Epithelial cell of proximal tubule (primary cell): ENCODE results near the gene COPS2. TPM values are rescaled to one million over a fixed set of nuclear protein-coding genes. Genes with fewer than 3 reads are reported as not detected.

Experiments
- DNase-seq: peaks from one replicate; pipeline ENCODE4 v3.0.0-alpha.2; 2011; ENCODE audit warnings: low read depth
- H3K4me3 ChIP-seq: 2 replicates; pipeline ENCODE4 v1.5.1; 2011; ENCODE audit warnings: low read depth, mild to moderate bottlenecking, low read length
- CTCF ChIP-seq: conservative IDR thresholded peaks from 2 replicates; pipeline ENCODE4 v1.5.1; 2012; ENCODE audit warnings: low read depth, mild to moderate bottlenecking, low read length
- total RNA-seq: library from RNA; depleted of rRNA; stranded (reverse); fragments of >200 nt; gene quantifications from 2 replicates; pipeline ENCODE4 v1.2.3, GENCODE V29; 2015

The COPS2 gene
- total RNA-seq, 1 donor from 2014 or later: 25.7 TPM

DNA sequence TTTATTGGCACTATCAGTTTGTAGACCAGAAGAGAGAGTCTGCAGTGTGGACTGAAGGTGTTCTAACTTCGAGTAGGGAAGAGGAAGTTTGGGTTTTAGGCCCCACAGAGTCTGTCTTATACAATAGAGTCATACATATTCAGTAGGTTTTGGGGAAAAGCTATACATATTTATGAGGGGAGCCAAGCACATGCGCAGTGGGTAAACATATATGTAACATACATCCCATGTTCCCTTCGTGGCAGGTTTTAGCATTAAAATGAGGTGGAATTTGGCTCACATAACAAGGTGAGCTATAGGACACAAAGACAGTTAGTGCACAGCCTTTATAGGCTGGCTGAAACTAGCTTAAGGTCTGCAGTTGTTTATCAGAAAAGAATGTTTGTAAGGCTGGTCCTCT is 19.5 kb upstream of the COPS2 start:
- no peak overlapping the region for H3K4me3 ChIP-seq
- no peak for DNase-seq
- TF ChIP-seq CTCF: no peak

- no peak for TF ChIP-seq CTCF
- H3K4me3 ChIP-seq: peak overlapping the region; percentile 66
- DNase-seq: no peak
Measured at GRCh38 chr15:49171790-49172189, 16.4 kb upstream of the COPS2 start.

DNA sequence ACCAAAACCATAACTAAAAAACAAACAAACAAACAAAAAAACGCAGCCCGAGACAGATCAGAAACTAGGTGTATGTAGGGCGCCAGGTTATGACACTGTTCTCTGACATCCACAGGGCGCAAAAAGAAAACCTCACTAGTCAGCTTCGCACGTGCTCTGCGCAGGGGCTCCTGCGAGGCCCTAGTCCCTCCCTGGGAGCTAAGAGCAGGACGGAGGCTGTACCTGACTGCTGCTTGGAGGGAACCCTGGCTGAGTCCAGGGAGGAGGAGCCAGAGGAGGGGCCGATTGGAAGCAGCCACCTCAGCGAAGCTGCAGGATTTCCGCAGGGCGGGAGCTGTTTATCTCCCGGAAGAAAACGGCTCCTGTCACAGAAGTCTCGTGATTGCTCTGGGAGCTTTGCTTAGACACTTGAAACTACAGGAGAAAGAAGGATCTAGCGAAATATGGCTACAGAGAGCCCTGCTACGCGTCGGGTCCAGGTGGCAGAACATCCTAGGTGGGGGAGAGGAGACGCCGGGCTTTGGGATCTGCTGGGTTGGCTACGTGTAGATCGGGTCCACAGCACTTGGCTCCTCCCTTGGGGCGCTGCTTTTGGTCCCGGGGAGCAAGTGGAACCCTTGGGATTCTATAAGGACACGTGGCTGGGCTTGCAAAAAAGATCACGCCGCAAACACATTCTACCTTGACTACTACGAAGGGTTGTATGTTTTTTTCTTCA is 14.6 kb upstream of the COPS2 start, which contains the start of gene GALK2:
Gene GALK2, plus strand, starts transcription at position 368 of the 718 bp plus-strand sequence. Its CDS starts 76 bp downstream, at position 444.
- peak within 1 kb of the TSS; percentile 66 for H3K4me3 ChIP-seq
- no peak for TF ChIP-seq CTCF
- peak; percentile 56 for DNase-seq

- no peak for TF ChIP-seq CTCF
Measured at GRCh38 chr15:49168016-49168415, 12.6 kb upstream of the COPS2 start.

GRCh38 chr15:49164865-49165264 is 9.5 kb upstream of the COPS2 start:
- no peak for TF ChIP-seq CTCF
- no peak overlapping the region for H3K4me3 ChIP-seq
- DNase-seq: no peak

More at GRCh38 chr15:49168016-49168415, 12.6 kb upstream of the COPS2 start:
- no peak for DNase-seq
- H3K4me3 ChIP-seq: no peak overlapping the region

GRCh38 chr15:49163678-49164077 is 8.3 kb upstream of the COPS2 start:
- DNase-seq: no peak
- TF ChIP-seq CTCF: no peak
- H3K4me3 ChIP-seq: no peak overlapping the region
